OCI-LY1 (cell line): ENCODE measurements around the gene STEAP3.

ENCODE experiments used
- EZH2 ChIP-seq: fragments of 200-600 bp; sonication (generic), shearing (Covaris generic); IDR thresholded peaks from 2 replicates; pipeline ENCODE4 v1.8.0; 2017; ENCODE audit warnings: borderline replicate concordance, mixed run types, mild to moderate bottlenecking, antibody characterized with exemption, low read length, moderate library complexity, mixed read lengths
- TF ChIP-seq, protein P1 (sequence below): fragments of 200-600 bp; sonication (generic), shearing (Covaris generic); IDR thresholded peaks from 2 replicates; pipeline ENCODE4 v1.5.1; 2017; ENCODE audit warnings: mild to moderate bottlenecking, antibody characterized with exemption, low read length, moderate library complexity, mixed read lengths

DNA sequence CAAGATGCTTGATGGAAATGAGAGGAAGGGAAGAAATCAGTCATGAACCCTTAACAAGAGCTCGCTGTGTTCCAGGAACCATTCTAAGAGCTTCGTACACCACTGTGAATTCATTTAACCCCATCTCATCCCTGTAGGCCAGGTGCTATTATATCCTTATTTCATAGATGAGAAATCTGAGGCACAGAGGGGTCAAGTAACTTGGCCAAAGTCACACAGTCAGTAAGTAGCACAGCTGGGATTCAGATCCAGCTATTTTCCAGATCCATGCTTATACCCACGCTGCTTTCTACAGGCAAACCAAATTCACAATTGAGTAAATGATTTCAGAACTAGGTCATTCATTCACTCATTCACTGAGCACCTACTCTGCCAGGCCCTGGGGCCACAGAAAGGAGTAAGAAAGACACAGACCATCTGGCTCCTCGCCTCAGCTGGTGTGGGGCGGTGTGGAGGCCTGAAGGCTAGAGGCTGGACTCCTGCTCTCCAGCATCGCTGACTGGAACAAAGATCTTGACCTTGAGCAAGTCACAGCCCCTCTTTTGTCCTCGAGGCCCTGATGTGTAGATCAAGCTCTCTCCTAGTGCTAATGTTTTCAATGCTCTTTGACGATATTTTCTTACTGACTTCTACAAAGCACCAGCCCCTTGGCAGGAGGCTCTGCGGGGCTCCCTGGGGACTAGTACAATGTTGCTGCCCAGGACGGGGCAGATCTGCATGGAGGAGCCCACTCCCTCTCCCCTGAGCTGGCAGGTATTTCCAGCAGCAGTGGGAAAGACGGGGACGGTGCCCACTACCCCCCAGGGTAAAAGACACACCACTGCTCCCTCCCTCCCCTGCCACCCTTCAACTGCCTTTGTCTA, 26.5 kb downstream of the STEAP3 start:
- TF ChIP-seq, protein P1, sequence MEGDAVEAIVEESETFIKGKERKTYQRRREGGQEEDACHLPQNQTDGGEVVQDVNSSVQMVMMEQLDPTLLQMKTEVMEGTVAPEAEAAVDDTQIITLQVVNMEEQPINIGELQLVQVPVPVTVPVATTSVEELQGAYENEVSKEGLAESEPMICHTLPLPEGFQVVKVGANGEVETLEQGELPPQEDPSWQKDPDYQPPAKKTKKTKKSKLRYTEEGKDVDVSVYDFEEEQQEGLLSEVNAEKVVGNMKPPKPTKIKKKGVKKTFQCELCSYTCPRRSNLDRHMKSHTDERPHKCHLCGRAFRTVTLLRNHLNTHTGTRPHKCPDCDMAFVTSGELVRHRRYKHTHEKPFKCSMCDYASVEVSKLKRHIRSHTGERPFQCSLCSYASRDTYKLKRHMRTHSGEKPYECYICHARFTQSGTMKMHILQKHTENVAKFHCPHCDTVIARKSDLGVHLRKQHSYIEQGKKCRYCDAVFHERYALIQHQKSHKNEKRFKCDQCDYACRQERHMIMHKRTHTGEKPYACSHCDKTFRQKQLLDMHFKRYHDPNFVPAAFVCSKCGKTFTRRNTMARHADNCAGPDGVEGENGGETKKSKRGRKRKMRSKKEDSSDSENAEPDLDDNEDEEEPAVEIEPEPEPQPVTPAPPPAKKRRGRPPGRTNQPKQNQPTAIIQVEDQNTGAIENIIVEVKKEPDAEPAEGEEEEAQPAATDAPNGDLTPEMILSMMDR: no peak
- TF ChIP-seq EZH2: no peak
